GM12872 (cell line): ENCODE data around the gene ACOT7.

Experiments
- CTCF ChIP-seq: IDR thresholded peaks from 3 replicates; pipeline ENCODE4 v1.5.1; 2011; ENCODE audit warnings: low read depth, mild to moderate bottlenecking, low read length, moderate library complexity; ENCODE audit not compliant: insufficient read depth

ACOT7 gene

GRCh38 chr1:6365047-6365446 lies 28.5 kb downstream of the ACOT7 start:
- TF ChIP-seq CTCF = no peak

GRCh38 chr1:6363085-6363884 lies 30.3 kb downstream of the ACOT7 start:
- TF ChIP-seq CTCF = peak; percentile 46; the same call in 2 of the 3 replicates

GRCh38 chr1:6361124-6361775 lies 32.3 kb downstream of the ACOT7 start:
- TF ChIP-seq CTCF = no peak

- no peak for TF ChIP-seq CTCF
Observed at GRCh38 chr1:6360517-6361070, 33.0 kb downstream of the ACOT7 start.

- TF ChIP-seq CTCF = no peak
Observed at GRCh38 chr1:6360117-6360496, 33.5 kb downstream of the ACOT7 start.

- no peak for TF ChIP-seq CTCF
Observed at GRCh38 chr1:6359216-6360116, 34.1 kb downstream of the ACOT7 start.
